NCI-H1930 (cell line): ENCODE data around the gene CD3G.
"Not testable (repeated sequence)": the region's sequence is repeated elsewhere in the genome, so short reads cannot be mapped to it uniquely, and the experiment has no call there.

Experiments
- DNase-seq, 2 experiments: peaks; one replicate each; lab custom pipeline; 2025; lab: John Stamatoyannopoulos, UW

Gene CD3G

GRCh38 chr11:118343981-118344515 is at the start of gene CD3G:
TSS of gene CD3G (plus strand) at chr11:118344344. CDS start at chr11:118344424, 80 bp downstream.
- DNase-seq = no peak

GRCh38 chr11:118295199-118295598 is 48.9 kb upstream of the CD3G start:
- DNase-seq = no peak

- DNase-seq = no peak
These were observed 48.2 kb upstream of the CD3G start for GRCh38 chr11:118295815-118296454.

GRCh38 chr11:118301600-118302195 is 42.4 kb upstream of the CD3G start:
- DNase-seq = no peak

- no peak for DNase-seq
These were observed 39.9 kb upstream of the CD3G start for GRCh38 chr11:118304227-118304567.

GRCh38 chr11:118304568-118305248 is 39.4 kb upstream of the CD3G start, which contains the start of gene CD3E:
TSS of gene CD3E (plus strand) at chr11:118304730. CDS start at chr11:118304953, 223 bp downstream.
- no peak for DNase-seq

- no peak for DNase-seq
These were observed 38.4 kb upstream of the CD3G start for GRCh38 chr11:118305726-118306125.

- no peak for DNase-seq
These were observed 37.6 kb upstream of the CD3G start for GRCh38 chr11:118306556-118306955.

GRCh38 chr11:118308995-118309528 is 35.1 kb upstream of the CD3G start:
- DNase-seq = not testable (repeated sequence)

GRCh38 chr11:118310271-118310670 is 33.9 kb upstream of the CD3G start:
- no peak for DNase-seq

GRCh38 chr11:118310781-118311485 is 33.2 kb upstream of the CD3G start:
- no peak for DNase-seq

- DNase-seq = no peak
These were observed 32.6 kb upstream of the CD3G start for GRCh38 chr11:118311518-118311917.

- DNase-seq = no peak
These were observed 31.8 kb upstream of the CD3G start for GRCh38 chr11:118312328-118312727.

GRCh38 chr11:118313242-118313641 is 30.9 kb upstream of the CD3G start:
- no peak for DNase-seq

- no peak for DNase-seq
These were observed 29.1 kb upstream of the CD3G start for GRCh38 chr11:118314988-118315411.

GRCh38 chr11:118318124-118318523 is 26.0 kb upstream of the CD3G start:
- no peak for DNase-seq

- no peak for DNase-seq
These were observed 25.4 kb upstream of the CD3G start for GRCh38 chr11:118318581-118319336.

- no peak for DNase-seq
These were observed 24.8 kb upstream of the CD3G start for GRCh38 chr11:118319337-118319707.

- no peak for DNase-seq
These were observed 23.6 kb upstream of the CD3G start for GRCh38 chr11:118320515-118320914.

GRCh38 chr11:118321386-118322082 is 22.6 kb upstream of the CD3G start:
- no peak for DNase-seq

- DNase-seq = no peak
These were observed 21.4 kb upstream of the CD3G start for GRCh38 chr11:118322721-118323120.
